ENCODE results near the gene GLRX. TPM values are rescaled to one million over a fixed set of nuclear protein-coding genes. Genes with fewer than 3 reads are reported as not detected.

The GLRX gene
- total RNA-seq, 1 experiment from 2014 or later: 27.3 TPM

DNA sequence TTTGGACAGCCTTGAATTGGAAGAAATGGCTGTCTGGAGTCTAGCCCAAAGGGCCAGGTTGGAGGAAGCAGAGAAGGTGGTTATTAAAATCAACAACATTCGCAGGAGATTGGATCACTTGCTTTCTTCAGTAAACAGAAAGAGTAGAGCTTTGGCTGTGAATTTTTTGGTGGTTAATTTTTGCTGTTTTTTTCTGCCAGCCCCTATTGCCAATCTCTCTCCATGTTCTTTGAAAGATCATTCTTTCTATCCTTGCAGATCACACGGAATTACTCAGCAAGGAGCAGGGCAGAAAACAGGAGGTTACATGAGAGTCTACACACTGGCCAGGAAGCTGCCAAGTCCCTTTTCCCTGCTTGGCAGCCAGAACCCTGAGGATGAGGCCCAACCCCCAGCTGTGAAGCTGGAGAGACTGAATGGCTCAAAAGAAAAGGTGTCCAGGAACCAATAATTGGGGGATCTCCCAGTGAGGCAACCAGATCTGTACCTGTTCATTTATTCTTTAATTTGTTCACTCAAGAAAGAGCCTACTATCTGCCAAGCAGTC is 13.0 kb downstream of the GLRX start:
- H3K36me3 ChIP-seq (ENCODE audit: insufficient read depth, low read length, poor library complexity, severe bottlenecking): no peaks in the 10 kb centered on the region
- intact Hi-C loops (cut with micrococcal nuclease; ENCODE audit: unreplicated experiment): no loop called here
- TF ChIP-seq EZH2 (IDR thresholded peaks at IDR 0.05; ENCODE audit: borderline replicate concordance, low read depth, low read length, poor library complexity, severe bottlenecking): no peak
- TF ChIP-seq, protein P1, sequence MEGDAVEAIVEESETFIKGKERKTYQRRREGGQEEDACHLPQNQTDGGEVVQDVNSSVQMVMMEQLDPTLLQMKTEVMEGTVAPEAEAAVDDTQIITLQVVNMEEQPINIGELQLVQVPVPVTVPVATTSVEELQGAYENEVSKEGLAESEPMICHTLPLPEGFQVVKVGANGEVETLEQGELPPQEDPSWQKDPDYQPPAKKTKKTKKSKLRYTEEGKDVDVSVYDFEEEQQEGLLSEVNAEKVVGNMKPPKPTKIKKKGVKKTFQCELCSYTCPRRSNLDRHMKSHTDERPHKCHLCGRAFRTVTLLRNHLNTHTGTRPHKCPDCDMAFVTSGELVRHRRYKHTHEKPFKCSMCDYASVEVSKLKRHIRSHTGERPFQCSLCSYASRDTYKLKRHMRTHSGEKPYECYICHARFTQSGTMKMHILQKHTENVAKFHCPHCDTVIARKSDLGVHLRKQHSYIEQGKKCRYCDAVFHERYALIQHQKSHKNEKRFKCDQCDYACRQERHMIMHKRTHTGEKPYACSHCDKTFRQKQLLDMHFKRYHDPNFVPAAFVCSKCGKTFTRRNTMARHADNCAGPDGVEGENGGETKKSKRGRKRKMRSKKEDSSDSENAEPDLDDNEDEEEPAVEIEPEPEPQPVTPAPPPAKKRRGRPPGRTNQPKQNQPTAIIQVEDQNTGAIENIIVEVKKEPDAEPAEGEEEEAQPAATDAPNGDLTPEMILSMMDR (conservative IDR thresholded peaks at IDR 0.05; ENCODE audit: low read depth, low read length): no peak
- no peak overlapping the region for H3K4me3 ChIP-seq (ENCODE audit: low read depth, low read length, poor library complexity, severe bottlenecking)
- no peaks in the 10 kb centered on the region for H3K9me3 ChIP-seq (ENCODE audit: low read depth, low read length, poor library complexity, severe bottlenecking)
- no peak for DNase-seq (ENCODE audit: low spot score)
- peaks cover 40% of the 10 kb centered on the region for H3K4me1 ChIP-seq (ENCODE audit: insufficient read depth, low read length, poor library complexity, severe bottlenecking)
- ChIA-PET CTCF (interaction anchor here (1.5 kb wide), 1 partner anchor 29 kb away, joined by 6 read pairs; no protein-coding TSS in a partner anchor), POLR2A (ENCODE audit: low non-redundant PET) (no interaction called here)
- BruUV-seq (replicated peaks): no TSS peak
- peak overlapping the region; percentile 51 for H3K27ac ChIP-seq (ENCODE audit: low read depth, low read length, poor library complexity, severe bottlenecking)
- no peaks in the 10 kb centered on the region for H3K27me3 ChIP-seq (replicated peaks; ENCODE audit: insufficient read depth, low read depth, low read length, poor library complexity)

DNA sequence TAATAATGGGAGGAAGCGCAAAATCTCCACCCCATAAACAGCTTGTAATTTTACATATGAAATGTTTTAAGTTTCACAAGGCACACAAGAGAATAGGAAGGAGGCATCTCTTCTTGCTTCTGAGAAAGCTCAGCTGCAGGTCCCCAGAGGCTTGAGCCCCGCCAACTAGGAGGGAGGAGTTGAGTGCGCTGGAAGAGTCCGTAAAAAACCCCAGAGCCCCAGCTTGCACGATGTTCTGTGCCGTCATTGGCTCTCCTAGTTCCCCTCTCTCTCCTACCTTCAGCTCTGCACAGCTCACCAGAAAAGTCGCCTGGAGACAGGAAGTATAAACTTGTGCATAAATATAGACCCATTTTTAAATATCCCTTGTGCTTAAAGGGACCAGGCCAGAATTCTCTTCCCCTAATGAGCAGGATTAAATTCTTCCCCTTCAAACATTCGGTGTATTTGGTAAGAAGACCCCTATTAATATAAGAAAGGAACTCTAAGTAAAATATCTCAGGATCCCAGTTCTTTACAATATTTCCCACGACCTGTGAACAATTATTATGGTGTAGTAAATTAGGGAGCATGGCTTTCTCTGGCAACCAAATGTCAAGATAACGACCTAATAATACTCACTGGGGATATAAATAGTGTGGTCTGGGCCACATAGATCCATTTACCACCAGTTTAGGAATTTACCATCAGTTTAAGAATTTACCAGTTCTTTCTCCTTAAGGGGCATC is 13.7 kb downstream of the GLRX start:
- POLR2A ChIA-PET (ENCODE audit: low non-redundant PET): no interaction called here
- BruUV-seq (replicated peaks): no TSS peak
- Histone ChIP-seq H3K27ac (ENCODE audit: low read depth, low read length, poor library complexity, severe bottlenecking) (peak overlapping the region; percentile 51), H3K4me1 (ENCODE audit: insufficient read depth, low read length, poor library complexity, severe bottlenecking) (peaks cover 39% of the 10 kb centered on the region), H3K9me3 (ENCODE audit: low read depth, low read length, poor library complexity, severe bottlenecking) (no peaks in the 10 kb centered on the region), H3K36me3 (ENCODE audit: insufficient read depth, low read length, poor library complexity, severe bottlenecking) (no peaks in the 10 kb centered on the region), H3K4me3 (ENCODE audit: low read depth, low read length, poor library complexity, severe bottlenecking) (no peak overlapping the region), H3K27me3 (replicated peaks; ENCODE audit: insufficient read depth, low read depth, low read length, poor library complexity) (no peaks in the 10 kb centered on the region)
- DNase-seq (ENCODE audit: low spot score): peak; percentile 96
- CTCF ChIA-PET: interaction anchor here (0.6 to 1.5 kb wide), 3 partner anchors 14 to 28 kb away, joined by 3 to 6 read pairs (median 5); partner anchors contain the start of gene GLRX
- TF ChIP-seq, protein P1 (conservative IDR thresholded peaks at IDR 0.05; ENCODE audit: low read depth, low read length): no peak
- no peak for TF ChIP-seq EZH2 (IDR thresholded peaks at IDR 0.05; ENCODE audit: borderline replicate concordance, low read depth, low read length, poor library complexity, severe bottlenecking)
- intact Hi-C loops (cut with micrococcal nuclease; ENCODE audit: unreplicated experiment): no loop called here

DNA sequence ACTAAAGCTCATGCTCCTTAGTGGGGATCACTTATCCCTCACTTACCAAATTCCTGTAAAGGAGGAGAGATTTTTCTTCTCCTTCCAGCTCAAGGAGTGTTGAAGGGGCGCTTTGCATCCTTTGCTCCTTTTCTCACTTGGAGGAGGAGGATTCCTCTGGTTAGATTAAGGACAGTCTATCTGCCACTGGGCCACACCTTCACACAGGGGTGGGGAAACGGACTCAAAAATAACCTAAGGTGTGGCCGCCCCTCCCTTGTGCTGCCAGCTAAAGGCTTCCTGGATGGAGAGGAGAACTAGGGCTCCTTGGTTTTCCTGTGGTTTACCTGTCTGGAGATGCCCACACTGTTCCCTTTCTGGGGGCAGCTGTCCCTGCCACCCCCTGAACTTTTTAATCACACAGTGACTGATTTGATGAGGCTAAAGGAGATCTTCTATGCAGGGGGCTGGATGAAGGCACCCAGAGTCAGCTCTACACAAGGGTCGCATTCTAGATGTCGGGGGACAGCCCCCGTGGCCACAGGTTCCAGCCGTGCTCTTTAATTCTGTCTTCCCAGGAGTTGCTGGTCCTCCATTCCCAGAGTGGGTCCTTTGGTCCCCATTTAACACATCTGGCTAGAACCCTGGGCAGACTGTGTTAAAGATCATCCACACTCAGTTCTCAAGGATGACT is 14.4 kb downstream of the GLRX start:
- Histone ChIP-seq H3K4me1 (ENCODE audit: insufficient read depth, low read length, poor library complexity, severe bottlenecking) (peaks cover 39% of the 10 kb centered on the region), H3K9me3 (ENCODE audit: low read depth, low read length, poor library complexity, severe bottlenecking) (no peaks in the 10 kb centered on the region), H3K27ac (ENCODE audit: low read depth, low read length, poor library complexity, severe bottlenecking) (peak overlapping the region; percentile 20), H3K4me3 (ENCODE audit: low read depth, low read length, poor library complexity, severe bottlenecking) (no peak overlapping the region), H3K36me3 (ENCODE audit: insufficient read depth, low read length, poor library complexity, severe bottlenecking) (no peaks in the 10 kb centered on the region), H3K27me3 (replicated peaks; ENCODE audit: insufficient read depth, low read depth, low read length, poor library complexity) (no peaks in the 10 kb centered on the region)
- no peak for TF ChIP-seq EZH2 (IDR thresholded peaks at IDR 0.05; ENCODE audit: borderline replicate concordance, low read depth, low read length, poor library complexity, severe bottlenecking)
- TF ChIP-seq, protein P1 (conservative IDR thresholded peaks at IDR 0.05; ENCODE audit: low read depth, low read length): no peak
- DNase-seq (ENCODE audit: low spot score): no peak
- POLR2A ChIA-PET (ENCODE audit: low non-redundant PET): no interaction called here
- BruUV-seq (replicated peaks): no TSS peak
- CTCF ChIA-PET: interaction anchor here (0.6 to 1.5 kb wide), 3 partner anchors 15 to 27 kb away, joined by 3 to 6 read pairs (median 5); partner anchors contain the start of gene GLRX
- intact Hi-C loops (cut with micrococcal nuclease; ENCODE audit: unreplicated experiment): no loop called here

Measured in A673 (cell line).